ENCODE data around the gene MYLK4.

DNA sequence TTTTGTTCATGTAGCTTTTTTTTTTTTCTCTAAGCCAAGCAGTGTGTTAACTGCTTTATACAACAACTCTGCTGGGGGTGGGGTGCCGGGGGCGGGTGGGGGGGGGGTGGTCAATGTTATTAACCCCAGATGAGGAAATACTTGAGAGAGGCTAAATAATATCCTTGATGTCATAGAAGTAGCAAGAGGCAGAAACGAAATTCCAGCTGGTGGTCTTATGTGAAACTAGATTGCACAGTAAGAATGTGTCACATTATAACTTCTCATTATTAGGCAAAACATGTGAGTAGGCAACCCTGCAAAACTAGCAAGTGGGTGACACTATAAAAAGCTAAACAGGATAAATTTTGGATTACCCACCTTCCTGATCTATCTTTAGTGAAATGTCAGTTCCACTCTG, 12.8 kb downstream of the MYLK4 start:
- TF ChIP-seq, protein P1, sequence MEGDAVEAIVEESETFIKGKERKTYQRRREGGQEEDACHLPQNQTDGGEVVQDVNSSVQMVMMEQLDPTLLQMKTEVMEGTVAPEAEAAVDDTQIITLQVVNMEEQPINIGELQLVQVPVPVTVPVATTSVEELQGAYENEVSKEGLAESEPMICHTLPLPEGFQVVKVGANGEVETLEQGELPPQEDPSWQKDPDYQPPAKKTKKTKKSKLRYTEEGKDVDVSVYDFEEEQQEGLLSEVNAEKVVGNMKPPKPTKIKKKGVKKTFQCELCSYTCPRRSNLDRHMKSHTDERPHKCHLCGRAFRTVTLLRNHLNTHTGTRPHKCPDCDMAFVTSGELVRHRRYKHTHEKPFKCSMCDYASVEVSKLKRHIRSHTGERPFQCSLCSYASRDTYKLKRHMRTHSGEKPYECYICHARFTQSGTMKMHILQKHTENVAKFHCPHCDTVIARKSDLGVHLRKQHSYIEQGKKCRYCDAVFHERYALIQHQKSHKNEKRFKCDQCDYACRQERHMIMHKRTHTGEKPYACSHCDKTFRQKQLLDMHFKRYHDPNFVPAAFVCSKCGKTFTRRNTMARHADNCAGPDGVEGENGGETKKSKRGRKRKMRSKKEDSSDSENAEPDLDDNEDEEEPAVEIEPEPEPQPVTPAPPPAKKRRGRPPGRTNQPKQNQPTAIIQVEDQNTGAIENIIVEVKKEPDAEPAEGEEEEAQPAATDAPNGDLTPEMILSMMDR (conservative IDR thresholded peaks at IDR 0.05 in 1 of 2, IDR thresholded peaks at IDR 0.05 in 1 of 2; ENCODE audit: low read depth in 1 of 2, low read length in 2 of 2), result no peak
- no peak for TF ChIP-seq EZH2 (IDR thresholded peaks at IDR 0.05; ENCODE audit: low read length, missing control alignments)
